Measurements from ENCODE around the gene ATP10D.

DNA sequence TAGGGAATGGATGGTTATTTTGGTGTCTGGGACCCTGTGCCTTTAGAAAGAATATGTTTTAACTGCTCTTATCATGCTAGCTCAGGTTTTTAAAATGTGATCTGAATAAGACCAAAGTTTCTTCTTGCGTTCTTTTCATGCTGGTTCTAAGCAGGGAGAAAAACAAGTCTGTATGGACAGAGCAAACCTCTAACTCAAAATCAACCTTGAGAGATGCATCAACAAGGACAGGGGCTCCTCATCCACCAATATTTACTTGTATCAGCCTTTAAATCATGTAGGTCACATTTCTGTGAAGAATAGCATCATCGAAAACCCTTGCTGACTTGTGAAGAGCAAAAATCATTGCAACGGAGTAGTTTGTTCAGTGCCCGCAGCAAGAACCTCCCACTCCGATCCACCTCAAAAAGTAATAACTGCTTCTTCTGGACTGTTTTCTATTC, 1.2 kb downstream of the ATP10D start:
- no peak for TF ChIP-seq ZFP30 (CRISPR knock-in tag; IDR thresholded peaks at IDR 0.05)
- no peak for TF ChIP-seq RARB (CRISPR knock-in tag; IDR thresholded peaks at IDR 0.05)
- TF ChIP-seq ARNTL (CRISPR knock-in tag; IDR thresholded peaks at IDR 0.05; ENCODE audit: borderline replicate concordance, low read depth), result no peak
- TF ChIP-seq TOX (CRISPR knock-in tag; IDR thresholded peaks at IDR 0.05; ENCODE audit: borderline replicate concordance), result no peak
- no peak for TF ChIP-seq ZC3H10 (CRISPR knock-in tag; IDR thresholded peaks at IDR 0.05)
- TF ChIP-seq CSDC2 (CRISPR knock-in tag; IDR thresholded peaks at IDR 0.05), result no peak
- TF ChIP-seq BACH2 (CRISPR knock-in tag; IDR thresholded peaks at IDR 0.05; ENCODE audit: borderline replicate concordance), result no peak
- TF ChIP-seq PATZ1 (CRISPR knock-in tag; IDR thresholded peaks at IDR 0.05; ENCODE audit: borderline replicate concordance), result no peak
- no peak for TF ChIP-seq OSR1 (CRISPR knock-in tag; IDR thresholded peaks at IDR 0.05)
- TF ChIP-seq ESRRG (CRISPR knock-in tag; IDR thresholded peaks at IDR 0.05), result no peak
- TF ChIP-seq SNAI2 (CRISPR knock-in tag; IDR thresholded peaks at IDR 0.05), result no peak

Data from SK-N-SH treated with all-trans-retinoic acid at 6 μM for 48 hours (cell line).